Naive thymus-derived CD4-positive, alpha-beta T cell (primary cell): ENCODE data around the gene EIF5. TPM values are rescaled to one million over a fixed set of nuclear protein-coding genes. Genes with fewer than 3 reads are reported as not detected.

Experiments
- ATAC-seq: fragments of 150-1000 bp; cut with Tn5 transposase; 2 replicates; pipeline ENCODE4 v1.10.0; 2021; ENCODE audit warnings: mild to moderate bottlenecking, moderate library complexity
- CTCF ChIA-PET: fragments of 350-600 bp; sonication (Branson Sonifier 250); formaldehyde crosslinking; loops from one replicate; lab custom pipeline; 2021; ENCODE audit warnings: antibody characterized with exemption; lab: Charles Lee
- POLR2A ChIA-PET: fragments of 350-600 bp; sonication (Branson Sonifier 250); formaldehyde crosslinking; loops from one replicate; lab custom pipeline; 2021; ENCODE audit warnings: antibody characterized with exemption, inconsistent platforms; lab: Charles Lee
- DNase-seq, 9 donors: peaks; one replicate each; pipeline versions ENCODE4 v3.0.0 to v3.0.0-alpha.2; 2020 to 2022; ENCODE audit warnings: mixed read lengths in 1 of 9
- H3K27ac ChIP-seq: one replicate; pipeline ENCODE4 v1.7.0; 2013; ENCODE audit warnings: mild to moderate bottlenecking, low read depth, low read length, moderate library complexity
- H3K27me3 ChIP-seq, 2 donors: one replicate each; pipeline ENCODE4 v1.7.0; 2013; ENCODE audit warnings: low read length in 2 of 2, mild to moderate bottlenecking in 2 of 2, moderate library complexity in 2 of 2; ENCODE audit not compliant: control insufficient read depth in 2 of 2, insufficient read depth in 2 of 2
- H3K36me3 ChIP-seq, 3 experiments: 1 replicate in 2 of 3; 2 replicates in 1 of 3; pipeline ENCODE4 v1.7.0; 2013; ENCODE audit warnings: low read length in 3 of 3, mild to moderate bottlenecking in 3 of 3, moderate library complexity in 1 of 3; ENCODE audit not compliant: insufficient read depth in 3 of 3, control insufficient read depth in 2 of 3
- H3K4me1 ChIP-seq, 2 donors: one replicate each; pipeline ENCODE4 v1.7.0; 2013; ENCODE audit warnings: low read length in 2 of 2, mild to moderate bottlenecking in 2 of 2, moderate library complexity in 1 of 2; ENCODE audit not compliant: control insufficient read depth in 2 of 2, insufficient read depth in 2 of 2
- H3K4me3 ChIP-seq: 2 replicates; pipeline ENCODE4 v1.7.0; 2013; ENCODE audit warnings: mild to moderate bottlenecking, low read length
- H3K9me3 ChIP-seq, 3 experiments: 1 replicate in 2 of 3; 2 replicates in 1 of 3; pipeline ENCODE4 v1.7.0; 2013; ENCODE audit warnings: low read length in 3 of 3; ENCODE audit not compliant: control insufficient read depth in 2 of 3
- H3K27ac Mint-ChIP-seq, 9 donors: one replicate each; pipeline ENCODE4 v1.8.0; 2020 to 2022; ENCODE audit warnings: mixed read lengths in 9 of 9, mild to moderate bottlenecking in 8 of 9, moderate library complexity in 5 of 9, inconsistent platforms in 2 of 9
- H3K27me3 Mint-ChIP-seq, 5 donors: one replicate each; pipeline ENCODE4 v1.8.0; 2021 to 2022; ENCODE audit warnings: mixed read lengths in 5 of 5, mild to moderate bottlenecking in 1 of 5
- H3K36me3 Mint-ChIP-seq, 5 donors: one replicate each; pipeline ENCODE4 v1.8.0; 2020 to 2022; ENCODE audit warnings: mixed read lengths in 5 of 5, mild to moderate bottlenecking in 3 of 5, inconsistent platforms in 1 of 5
- H3K4me1 Mint-ChIP-seq, 7 donors: one replicate each; pipeline ENCODE4 v1.8.0; 2020 to 2022; ENCODE audit warnings: mixed read lengths in 7 of 7, mild to moderate bottlenecking in 3 of 7, inconsistent platforms in 1 of 7
- H3K4me3 Mint-ChIP-seq, 10 donors: one replicate each; pipeline ENCODE4 v1.8.0; 2020 to 2022; ENCODE audit warnings: mild to moderate bottlenecking in 10 of 10, mixed read lengths in 10 of 10, moderate library complexity in 6 of 10, inconsistent platforms in 2 of 10
- H3K9me3 Mint-ChIP-seq, 11 donors: one replicate each; pipeline ENCODE4 v1.8.0; 2020 to 2022; ENCODE audit warnings: mixed read lengths in 11 of 11, mild to moderate bottlenecking in 4 of 11, inconsistent platforms in 1 of 11, moderate library complexity in 1 of 11
- intact Hi-C, 2 donors: fragments of 100-400 bp; cut with micrococcal nuclease; formaldehyde crosslinking; loops; one replicate each; pipeline ENCODE4 v1.15.1; 2023
- polyA plus RNA-seq, 2 donors: library from polyadenylated mRNA; unstranded; fragments of 300-500 nt; fragmentation: Illumina TruSeq; gene quantifications; one replicate each; pipeline ENCODE4 v1.2.3, GENCODE V29; 2021
- total RNA-seq, 6 experiments: library from RNA in 5 of 6; stranded (reverse) in 5 of 6; gene quantifications; 1 replicate in 5 of 6; 2 replicates in 1 of 6; pipeline ENCODE4 v1.2.3 and lab custom pipeline; 2021 to 2026

EIF5 gene
- total and polyA plus RNA-seq, 7 experiments from 2014 or later = 182 to 716 (median 322) TPM

- H3K4me1 Mint-ChIP-seq = peaks cover 0 to 2% (median 0%) of the 10 kb centered on the region in 7 donors
- H3K36me3 ChIP-seq = no peaks in the 10 kb centered on the region
- no peak for DNase-seq
- H3K9me3 ChIP-seq = no peaks in the 10 kb centered on the region
- no peak overlapping the region for H3K27ac ChIP-seq
- no peak overlapping the region for H3K4me3 Mint-ChIP-seq
- no peaks in the 10 kb centered on the region for H3K36me3 Mint-ChIP-seq
- ChIA-PET CTCF (interaction anchor here (0.6 kb wide), 1 partner anchor 10 kb away, joined by 3 read pairs; no protein-coding TSS in a partner anchor), POLR2A (no interaction called here)
- no peak for ATAC-seq
- peaks cover 2 to 21% (median 14%) of the 10 kb centered on the region in 5 donors for H3K27me3 Mint-ChIP-seq
- no peaks in the 10 kb centered on the region for H3K9me3 Mint-ChIP-seq
- no peaks in the 10 kb centered on the region for H3K4me1 ChIP-seq
- H3K27ac Mint-ChIP-seq = no peak overlapping the region
- no peak overlapping the region for H3K4me3 ChIP-seq
- intact Hi-C loops = no loop called here
- no peaks in the 10 kb centered on the region for H3K27me3 ChIP-seq
Measured at GRCh38 chr14:103315351-103315911, 18.6 kb upstream of the EIF5 start.

GRCh38 chr14:103315941-103316340 is 18.1 kb upstream of the EIF5 start:
- Mint-ChIP-seq H3K4me3 (no peak overlapping the region), H3K27ac (no peak overlapping the region), H3K4me1 (peaks cover 0 to 2% (median 0%) of the 10 kb centered on the region in 7 donors), H3K9me3 (no peaks in the 10 kb centered on the region), H3K27me3 (peaks cover 0 to 21% (median 14%) of the 10 kb centered on the region in 5 donors), H3K36me3 (no peaks in the 10 kb centered on the region)
- Histone ChIP-seq H3K9me3 (no peaks in the 10 kb centered on the region), H3K4me1 (no peaks in the 10 kb centered on the region), H3K27ac (no peak overlapping the region), H3K36me3 (no peaks in the 10 kb centered on the region), H3K4me3 (no peak overlapping the region), H3K27me3 (no peaks in the 10 kb centered on the region)
- intact Hi-C loops = no loop called here
- ATAC-seq = no peak
- DNase-seq = no peak
- ChIA-PET CTCF (no interaction called here), POLR2A (no interaction called here)

- Histone ChIP-seq H3K36me3 (no peaks in the 10 kb centered on the region), H3K4me1 (no peaks in the 10 kb centered on the region), H3K9me3 (no peaks in the 10 kb centered on the region), H3K27me3 (no peaks in the 10 kb centered on the region), H3K27ac (no peak overlapping the region), H3K4me3 (no peak overlapping the region)
- no peaks in the 10 kb centered on the region for H3K36me3 Mint-ChIP-seq
- POLR2A ChIA-PET = no interaction called here
- intact Hi-C loops = no loop called here
- DNase-seq (no peak), ATAC-seq (no peak)
- H3K27me3 Mint-ChIP-seq = peaks cover 0 to 21% (median 15%) of the 10 kb centered on the region in 5 donors
- peaks cover 0 to 3% (median 0%) of the 10 kb centered on the region in 11 donors for H3K9me3 Mint-ChIP-seq
- CTCF ChIA-PET = no interaction called here
- no peak overlapping the region for H3K27ac Mint-ChIP-seq
- H3K4me3 Mint-ChIP-seq = no peak overlapping the region
- peaks cover 0 to 2% (median 0%) of the 10 kb centered on the region in 7 donors for H3K4me1 Mint-ChIP-seq
Measured at GRCh38 chr14:103316721-103317121, 17.3 kb upstream of the EIF5 start.

GRCh38 chr14:103317251-103317650 is 16.8 kb upstream of the EIF5 start:
- no peak for ATAC-seq
- H3K4me1 ChIP-seq = no peaks in the 10 kb centered on the region
- H3K27ac ChIP-seq = no peak overlapping the region
- no peaks in the 10 kb centered on the region for H3K27me3 ChIP-seq
- H3K9me3 ChIP-seq = no peaks in the 10 kb centered on the region
- H3K27me3 Mint-ChIP-seq = peaks cover 0 to 23% (median 17%) of the 10 kb centered on the region in 5 donors
- no peak overlapping the region for H3K4me3 ChIP-seq
- H3K9me3 Mint-ChIP-seq = peaks cover 0 to 3% (median 0%) of the 10 kb centered on the region in 11 donors
- no peak for DNase-seq
- H3K36me3 ChIP-seq = no peaks in the 10 kb centered on the region
- no peak overlapping the region for H3K27ac Mint-ChIP-seq
- peaks cover 0 to 2% (median 0%) of the 10 kb centered on the region in 7 donors for H3K4me1 Mint-ChIP-seq
- intact Hi-C loops = no loop called here
- H3K4me3 Mint-ChIP-seq = no peak overlapping the region
- H3K36me3 Mint-ChIP-seq = no peaks in the 10 kb centered on the region
- CTCF ChIA-PET = no interaction called here
- POLR2A ChIA-PET = no interaction called here

GRCh38 chr14:103317976-103318580 is 16.0 kb upstream of the EIF5 start:
- CTCF ChIA-PET = interaction anchor here (0.7 kb wide), 1 partner anchor 448 kb away, joined by 5 read pairs; no protein-coding TSS in a partner anchor
- Mint-ChIP-seq H3K4me1 (peaks cover 0 to 2% (median 0%) of the 10 kb centered on the region in 7 donors), H3K4me3 (no peak overlapping the region), H3K36me3 (no peaks in the 10 kb centered on the region), H3K27ac (no peak overlapping the region), H3K9me3 (peaks cover 0 to 3% (median 0%) of the 10 kb centered on the region in 11 donors), H3K27me3 (peaks cover 0 to 25% (median 16%) of the 10 kb centered on the region in 5 donors)
- intact Hi-C loops = no loop called here
- H3K36me3 ChIP-seq = no peaks in the 10 kb centered on the region
- DNase-seq (no peak), ATAC-seq (no peak)
- no peaks in the 10 kb centered on the region for H3K9me3 ChIP-seq
- H3K4me1 ChIP-seq = no peaks in the 10 kb centered on the region
- H3K4me3 ChIP-seq = no peak overlapping the region
- H3K27me3 ChIP-seq = no peaks in the 10 kb centered on the region
- no peak overlapping the region for H3K27ac ChIP-seq
- POLR2A ChIA-PET = no interaction called here

- no peak overlapping the region for H3K27ac ChIP-seq
- ChIA-PET CTCF (no interaction called here), POLR2A (no interaction called here)
- Mint-ChIP-seq H3K4me3 (no peak overlapping the region), H3K27me3 (peaks cover 0 to 25% (median 16%) of the 10 kb centered on the region in 5 donors), H3K36me3 (no peaks in the 10 kb centered on the region), H3K27ac (no peak overlapping the region), H3K4me1 (peaks cover 0 to 2% (median 0%) of the 10 kb centered on the region in 7 donors), H3K9me3 (peaks cover 0 to 3% (median 0%) of the 10 kb centered on the region in 11 donors)
- no peak overlapping the region for H3K4me3 ChIP-seq
- no peaks in the 10 kb centered on the region for H3K36me3 ChIP-seq
- no peaks in the 10 kb centered on the region for H3K4me1 ChIP-seq
- ATAC-seq (no peak), DNase-seq (no peak)
- intact Hi-C loops = no loop called here
- no peaks in the 10 kb centered on the region for H3K9me3 ChIP-seq
- no peaks in the 10 kb centered on the region for H3K27me3 ChIP-seq
Measured at GRCh38 chr14:103318750-103319419, 15.2 kb upstream of the EIF5 start.
